K562 (cell line): Measurements from ENCODE around the gene MUC3A. TPM values are rescaled to one million over a fixed set of nuclear protein-coding genes. Genes with fewer than 3 reads are reported as not detected.
A peak's percentile ranks its signal among the peaks of the same experiment; 100 is the strongest.

Experiments
- CXXC5 ChIP-seq: fragments of 250-450 bp; sonication (Bioruptor Pico); IDR thresholded peaks from 2 replicates; pipeline ENCODE4 v1.8.0; 2022; ENCODE audit warnings: inconsistent platforms, mild to moderate bottlenecking, moderate library complexity
- ERF ChIP-seq: fragments of 450-650 bp; formaldehyde crosslinking; IDR thresholded peaks from 2 replicates; pipeline ENCODE4 v1.4.0; 2020; ENCODE audit warnings: mild to moderate bottlenecking, mixed read lengths
- HDAC8 ChIP-seq: fragments of 450-650 bp; IDR thresholded peaks from 2 replicates; pipeline ENCODE4 v1.6.1; 2016; ENCODE audit warnings: mild to moderate bottlenecking, missing genetic modification characterization, moderate library complexity, missing compliant biosample characterization
- MAFF ChIP-seq: IDR thresholded peaks from 2 replicates; pipeline ENCODE4 v1.6.1; 2012; ENCODE audit warnings: low read length, improper control_type of control experiment
- MEIS2 ChIP-seq: fragments of 450-650 bp; IDR thresholded peaks from 2 replicates; pipeline ENCODE4 v1.6.1; 2014; ENCODE audit warnings: mild to moderate bottlenecking; ENCODE audit not compliant: partially characterized antibody
- MXD1 ChIP-seq: fragments of 250-450 bp; sonication (Bioruptor Pico); IDR thresholded peaks from 2 replicates; pipeline ENCODE4 v1.8.0; 2021; ENCODE audit warnings: borderline replicate concordance, mild to moderate bottlenecking, moderate library complexity; ENCODE audit not compliant: poor library complexity, severe bottlenecking
- NKRF ChIP-seq: fragments of 450-650 bp; IDR thresholded peaks from 2 replicates; pipeline ENCODE4 v1.6.1; 2016; ENCODE audit warnings: borderline replicate concordance
- PTBP1 ChIP-seq: fragments of 200-400 bp; formaldehyde crosslinking; IDR thresholded peaks from 2 replicates; pipeline ENCODE4 v1.6.1; 2017; ENCODE audit warnings: low read depth, low read length
- SMARCA4 ChIP-seq: fragments of 450-650 bp; IDR thresholded peaks from 2 replicates; pipeline ENCODE4 v1.6.1; 2016
- SMARCA5 ChIP-seq: fragments of 450-650 bp; IDR thresholded peaks from 2 replicates; pipeline ENCODE4 v1.6.1; 2016
- SNRNP70 ChIP-seq: fragments of 200-400 bp; formaldehyde crosslinking; optimal IDR thresholded peaks from 2 replicates; pipeline ENCODE3; 2017; ENCODE audit warnings: low read depth, low read length
- SREBF2 ChIP-seq: sonication (generic); formaldehyde crosslinking; IDR thresholded peaks from 2 replicates; pipeline ENCODE4 v1.4.0; 2020; ENCODE audit warnings: mild to moderate bottlenecking, missing genetic modification reagents
- THAP12 ChIP-seq: fragments of 250-450 bp; sonication (Bioruptor Pico); IDR thresholded peaks from 2 replicates; pipeline ENCODE4 v1.9.0; 2021; ENCODE audit warnings: mild to moderate bottlenecking, inconsistent platforms
- THAP7 ChIP-seq: fragments of 250-450 bp; sonication (Bioruptor Pico); IDR thresholded peaks from 2 replicates; pipeline ENCODE4 v1.5.0; 2021
- ZFP1 ChIP-seq: fragments of 450-650 bp; formaldehyde crosslinking; IDR thresholded peaks from 2 replicates; pipeline ENCODE4 v1.4.0; 2020; ENCODE audit warnings: mild to moderate bottlenecking, mixed read lengths
- ZMIZ1 ChIP-seq, 2 experiments: fragments of 150-350 bp in 1 of 2; IDR thresholded peaks; 2 replicates each; pipeline ENCODE4 v1.6.1; 2012 to 2016; ENCODE audit warnings: low read depth in 2 of 2, low read length in 2 of 2, mild to moderate bottlenecking in 1 of 2, moderate library complexity in 1 of 2
- ZNF121 ChIP-seq: sonication (generic); formaldehyde crosslinking; conservative IDR thresholded peaks from 2 replicates; pipeline ENCODE4 v1.8.0; 2022; ENCODE audit warnings: missing genetic modification reagents
- polyA plus RNA-seq, 8 experiments: library from polyadenylated mRNA; depleted of rRNA in 4 of 8; stranded (reverse) in 5 of 8; unstranded in 3 of 8; fragments of >200 nt; fragmentation: Nextera tagmentation in 2 of 8; fragmentation: Illumina TruSeq in 1 of 8; extraction: Ambion mirVana in 2 of 8; extraction: Trizol in 1 of 8; gene quantifications; 2 replicates each; pipeline versions ENCODE4 v1.2.1 to v1.2.3, GENCODE V29; 2011 to 2014; ENCODE audit warnings: inconsistent platforms in 1 of 8, missing spikeins in 1 of 8
- total RNA-seq, 7 experiments: library from RNA; depleted of rRNA in 6 of 7; stranded (reverse); fragments of >200 nt in 6 of 7; fragmentation: Illumina TruSeq in 2 of 7; extraction: Trizol in 2 of 7; gene quantifications; 2 replicates each; pipeline versions ENCODE4 v1.2.1 to v1.2.3, GENCODE V29; 2011 to 2021; ENCODE audit warnings: low replicate concordance in 1 of 7
- TF ChIP-seq, protein P1 (sequence below): fragments of 450-650 bp; IDR thresholded peaks from 2 replicates; pipeline ENCODE4 v1.6.1; 2016

MUC3A gene
- total and polyA plus RNA-seq, 9 of the 15 experiments (the other 6 are each of a cell fraction or from before 2014, with no cell fraction given) = 0.06 to 2.2 (median 0.20) TPM; not detected in 1

GRCh38 chr7:101017064-101017777 is 67.9 kb downstream of the MUC3A start (continued):
- TF ChIP-seq SNRNP70 = no peak
- no peak for TF ChIP-seq ZMIZ1 (IDR thresholded peaks at IDR 0.05; ENCODE audit: low read depth in 2 of 2, low read length in 2 of 2)
- TF ChIP-seq SREBF2 (CRISPR knock-in tag) = no peak
- no peak for TF ChIP-seq NKRF
- TF ChIP-seq ERF = no peak
- TF ChIP-seq MAFF = no peak
- TF ChIP-seq MXD1 = no peak
- no peak for TF ChIP-seq THAP12
- no peak for TF ChIP-seq ZFP1 (CRISPR knock-in tag)
- no peak for TF ChIP-seq PTBP1
- no peak for TF ChIP-seq ZNF121 (CRISPR knock-in tag)
- TF ChIP-seq CXXC5 (CRISPR knock-in tag) = 0 out of 2 replicates have a peak, but pooled peaks have one; percentile 34
- TF ChIP-seq, protein P1, sequence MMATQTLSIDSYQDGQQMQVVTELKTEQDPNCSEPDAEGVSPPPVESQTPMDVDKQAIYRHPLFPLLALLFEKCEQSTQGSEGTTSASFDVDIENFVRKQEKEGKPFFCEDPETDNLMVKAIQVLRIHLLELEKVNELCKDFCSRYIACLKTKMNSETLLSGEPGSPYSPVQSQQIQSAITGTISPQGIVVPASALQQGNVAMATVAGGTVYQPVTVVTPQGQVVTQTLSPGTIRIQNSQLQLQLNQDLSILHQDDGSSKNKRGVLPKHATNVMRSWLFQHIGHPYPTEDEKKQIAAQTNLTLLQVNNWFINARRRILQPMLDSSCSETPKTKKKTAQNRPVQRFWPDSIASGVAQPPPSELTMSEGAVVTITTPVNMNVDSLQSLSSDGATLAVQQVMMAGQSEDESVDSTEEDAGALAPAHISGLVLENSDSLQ = peak; percentile 74
- 0 out of 2 replicates have a peak, but pooled peaks have one; percentile 31 for TF ChIP-seq HDAC8 (tag)
- TF ChIP-seq SMARCA5 = peak; percentile 78; the same call in 1 of the 2 replicates
- peak; percentile 73 for TF ChIP-seq SMARCA4
- TF ChIP-seq MEIS2 = peak; percentile 92
- no peak for TF ChIP-seq THAP7 (CRISPR knock-in tag)
